KMS-11 (cell line): ENCODE results near the gene WDFY2.

Source experiments
- H2AFZ ChIP-seq: fragments of 200-600 bp; sonication (generic); 2 replicates; pipeline ENCODE4 v1.6.1; 2016; ENCODE audit warnings: antibody characterized with exemption, mixed run types, low read depth
- H3K27ac ChIP-seq: fragments of 200-600 bp; sonication (generic); 2 replicates; pipeline ENCODE4 v1.6.1; 2016; ENCODE audit warnings: mild to moderate bottlenecking, mixed run types
- H3K27me3 ChIP-seq: fragments of 200-600 bp; sonication (generic); 2 replicates; pipeline ENCODE4 v1.6.1; 2017; ENCODE audit warnings: mild to moderate bottlenecking, low read depth, mixed run types, moderate library complexity; ENCODE audit not compliant: insufficient read depth
- H3K36me3 ChIP-seq: fragments of 200-600 bp; sonication (generic); 2 replicates; pipeline ENCODE4 v1.6.1; 2017; ENCODE audit warnings: mild to moderate bottlenecking, mixed run types; ENCODE audit not compliant: insufficient read depth
- H3K4me1 ChIP-seq: fragments of 200-600 bp; sonication (generic); 2 replicates; pipeline ENCODE4 v1.6.1; 2016; ENCODE audit warnings: mild to moderate bottlenecking, low read depth, mixed run types; ENCODE audit not compliant: poor library complexity, severe bottlenecking
- H3K4me2 ChIP-seq: fragments of 200-600 bp; sonication (generic); 2 replicates; pipeline ENCODE4 v1.7.0; 2016; ENCODE audit warnings: mild to moderate bottlenecking, mixed run types
- H3K4me3 ChIP-seq: fragments of 200-600 bp; sonication (generic); IDR thresholded peaks from 2 replicates; pipeline ENCODE4 v1.6.1; 2017; ENCODE audit warnings: low read depth, low read length, mixed read lengths; ENCODE audit not compliant: insufficient read depth
- H3K79me2 ChIP-seq: fragments of 200-600 bp; sonication (generic); 2 replicates; pipeline ENCODE4 v1.6.1; 2016; ENCODE audit warnings: low read depth, mixed run types; ENCODE audit not compliant: insufficient read depth
- H3K9ac ChIP-seq: fragments of 200-600 bp; sonication (generic); 2 replicates; pipeline ENCODE4 v1.6.1; 2016; ENCODE audit warnings: mild to moderate bottlenecking, mixed run types
- H4K20me1 ChIP-seq: fragments of 200-600 bp; sonication (generic); 2 replicates; pipeline ENCODE4 v1.6.1; 2016; ENCODE audit warnings: mild to moderate bottlenecking, mixed run types; ENCODE audit not compliant: insufficient read depth
- TF ChIP-seq, protein P1 (sequence below): fragments of 200-600 bp; sonication (generic); conservative IDR thresholded peaks from 2 replicates; pipeline ENCODE4 v1.6.1; 2017; ENCODE audit warnings: low read depth, mild to moderate bottlenecking, antibody characterized with exemption, low read length, moderate library complexity, mixed read lengths

Gene WDFY2

GRCh38 chr13:51781246-51782022 lies 197.2 kb downstream of the WDFY2 start:
- Histone ChIP-seq H4K20me1 (no peaks in the 10 kb centered on the region), H3K4me2 (no peak overlapping the region), H3K27ac (no peak overlapping the region), H3K36me3 (no peaks in the 10 kb centered on the region), H3K9ac (no peak overlapping the region), H2AFZ (no peak overlapping the region), H3K27me3 (no peaks in the 10 kb centered on the region), H3K4me3 (no peak overlapping the region), H3K4me1 (no peaks in the 10 kb centered on the region), H3K79me2 (no peaks in the 10 kb centered on the region)
- TF ChIP-seq, protein P1, sequence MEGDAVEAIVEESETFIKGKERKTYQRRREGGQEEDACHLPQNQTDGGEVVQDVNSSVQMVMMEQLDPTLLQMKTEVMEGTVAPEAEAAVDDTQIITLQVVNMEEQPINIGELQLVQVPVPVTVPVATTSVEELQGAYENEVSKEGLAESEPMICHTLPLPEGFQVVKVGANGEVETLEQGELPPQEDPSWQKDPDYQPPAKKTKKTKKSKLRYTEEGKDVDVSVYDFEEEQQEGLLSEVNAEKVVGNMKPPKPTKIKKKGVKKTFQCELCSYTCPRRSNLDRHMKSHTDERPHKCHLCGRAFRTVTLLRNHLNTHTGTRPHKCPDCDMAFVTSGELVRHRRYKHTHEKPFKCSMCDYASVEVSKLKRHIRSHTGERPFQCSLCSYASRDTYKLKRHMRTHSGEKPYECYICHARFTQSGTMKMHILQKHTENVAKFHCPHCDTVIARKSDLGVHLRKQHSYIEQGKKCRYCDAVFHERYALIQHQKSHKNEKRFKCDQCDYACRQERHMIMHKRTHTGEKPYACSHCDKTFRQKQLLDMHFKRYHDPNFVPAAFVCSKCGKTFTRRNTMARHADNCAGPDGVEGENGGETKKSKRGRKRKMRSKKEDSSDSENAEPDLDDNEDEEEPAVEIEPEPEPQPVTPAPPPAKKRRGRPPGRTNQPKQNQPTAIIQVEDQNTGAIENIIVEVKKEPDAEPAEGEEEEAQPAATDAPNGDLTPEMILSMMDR, result peak; percentile 23; the same call in 1 of the 2 replicates

DNA sequence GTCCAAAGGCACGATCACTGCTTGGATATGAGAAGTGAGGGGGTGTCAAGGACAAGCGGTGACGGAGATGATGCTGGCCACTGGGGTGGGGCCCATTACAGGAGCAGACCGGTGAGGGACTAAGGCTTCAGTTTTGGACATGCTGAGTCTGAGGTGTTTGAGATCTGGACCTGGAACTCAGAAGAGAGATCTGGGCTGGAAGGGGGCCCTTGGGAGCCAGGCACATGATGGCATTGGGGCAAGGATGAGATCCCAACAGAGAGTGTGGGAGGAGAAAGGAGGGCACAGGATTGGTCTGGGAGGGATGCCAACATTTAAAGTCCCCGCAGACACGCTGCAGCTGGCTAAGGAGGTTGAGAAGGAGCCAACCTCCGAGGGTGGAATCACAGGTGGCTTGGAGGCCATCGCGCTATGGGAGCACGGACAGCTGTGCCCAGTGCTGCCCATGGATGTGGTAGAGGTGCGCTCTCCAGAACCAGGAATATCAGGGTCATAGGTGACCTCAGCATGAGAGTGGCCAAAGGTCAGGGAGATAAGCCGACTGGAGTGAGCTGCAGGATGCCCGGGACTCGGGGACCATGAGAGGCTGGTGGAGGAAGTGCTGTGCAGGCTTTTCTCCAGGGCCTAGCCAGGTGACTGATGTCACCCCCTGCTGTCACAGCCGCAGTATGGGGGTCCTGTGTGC lies 197.9 kb downstream of the WDFY2 start:
- Histone ChIP-seq H3K27me3 (no peaks in the 10 kb centered on the region), H4K20me1 (no peaks in the 10 kb centered on the region), H3K9ac (no peak overlapping the region), H3K27ac (no peak overlapping the region), H3K4me1 (no peaks in the 10 kb centered on the region), H2AFZ (no peak overlapping the region), H3K4me3 (no peak overlapping the region), H3K4me2 (no peak overlapping the region), H3K36me3 (no peaks in the 10 kb centered on the region), H3K79me2 (no peaks in the 10 kb centered on the region)
- TF ChIP-seq, protein P1, result no peak

- no peak overlapping the region for H3K27ac ChIP-seq
- TF ChIP-seq, protein P1, result no peak
- H3K79me2 ChIP-seq, result no peaks in the 10 kb centered on the region
- H3K4me3 ChIP-seq, result no peak overlapping the region
- H3K4me2 ChIP-seq, result no peak overlapping the region
- no peaks in the 10 kb centered on the region for H4K20me1 ChIP-seq
- no peak overlapping the region for H2AFZ ChIP-seq
- H3K4me1 ChIP-seq, result no peaks in the 10 kb centered on the region
- H3K36me3 ChIP-seq, result no peaks in the 10 kb centered on the region
- no peak overlapping the region for H3K9ac ChIP-seq
- no peaks in the 10 kb centered on the region for H3K27me3 ChIP-seq
These were observed 199.3 kb downstream of the WDFY2 start for GRCh38 chr13:51783428-51784094.

DNA sequence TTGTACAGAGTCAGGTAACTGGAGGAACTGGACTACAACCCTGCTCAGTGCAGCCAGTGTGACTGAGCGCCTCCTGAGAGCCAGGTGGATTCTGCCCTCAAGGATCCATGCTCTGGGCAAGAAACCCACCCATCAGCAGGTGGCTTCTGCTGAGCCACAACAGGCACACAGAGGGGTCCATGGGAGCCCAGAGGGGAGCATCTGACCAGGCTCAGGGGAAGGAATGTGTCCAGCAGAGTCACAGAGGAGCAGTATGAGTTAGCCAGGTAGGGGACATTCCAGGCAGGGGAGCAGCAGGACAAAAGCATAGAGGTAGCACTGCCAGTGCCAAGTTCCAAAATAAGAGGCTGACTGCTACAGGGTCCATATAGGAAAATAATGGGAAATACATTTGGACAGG lies 199.8 kb downstream of the WDFY2 start:
- H2AFZ ChIP-seq, result no peak overlapping the region
- H3K4me2 ChIP-seq, result no peak overlapping the region
- no peaks in the 10 kb centered on the region for H3K4me1 ChIP-seq
- H3K36me3 ChIP-seq, result no peaks in the 10 kb centered on the region
- no peaks in the 10 kb centered on the region for H4K20me1 ChIP-seq
- H3K27me3 ChIP-seq, result no peaks in the 10 kb centered on the region
- TF ChIP-seq, protein P1, result no peak
- no peak overlapping the region for H3K27ac ChIP-seq
- H3K4me3 ChIP-seq, result no peak overlapping the region
- H3K79me2 ChIP-seq, result no peaks in the 10 kb centered on the region
- H3K9ac ChIP-seq, result no peak overlapping the region
